ENCODE measurements around the gene KCNK5.

GRCh38 chr6:39199976-39200375 lies 29.3 kb downstream of the KCNK5 start:
- TF ChIP-seq RBM25 (IDR thresholded peaks at IDR 0.05; ENCODE audit: low read depth, low read length, severe bottlenecking) (no peak), SMAD4 (CRISPR knock-in tag; conservative IDR thresholded peaks at IDR 0.05) (no peak), STAT5B (CRISPR knock-in tag; IDR thresholded peaks at IDR 0.05) (no peak), FOXK1 (CRISPR knock-in tag; IDR thresholded peaks at IDR 0.05; ENCODE audit: borderline replicate concordance) (no peak), POLR2AphosphoS5 (IDR thresholded peaks at IDR 0.05; ENCODE audit: control insufficient read depth, insufficient read depth, low read depth, low read length) (no peak), SMARCC2 (IDR thresholded peaks at IDR 0.05; ENCODE audit: low read depth) (no peak), ATF2 (CRISPR knock-in tag; IDR thresholded peaks at IDR 0.05) (no peak), ZBTB8A (IDR thresholded peaks at IDR 0.05; ENCODE audit: partially characterized antibody) (no peak), FOXJ3 (CRISPR knock-in tag; IDR thresholded peaks at IDR 0.05) (no peak), ZNF639 (CRISPR knock-in tag; conservative IDR thresholded peaks at IDR 0.05 in 1 of 2, IDR thresholded peaks at IDR 0.05 in 1 of 2) (no peak), EZH2 (IDR thresholded peaks at IDR 0.05; ENCODE audit: borderline replicate concordance, low read depth, low read length) (no peak), ZBTB11 (CRISPR knock-in tag; IDR thresholded peaks at IDR 0.05) (no peak)
